Spinal cord (tissue), 10 donors: ENCODE data around the gene SLC25A22. TPM values are rescaled to one million over a fixed set of nuclear protein-coding genes. Genes with fewer than 3 reads are reported as not detected.

ENCODE experiments used
- DNase-seq, 6 donors: peaks; one replicate each; pipeline versions ENCODE4 v3.0.0 to v3.0.0-alpha.2; 2013 to 2015; ENCODE audit warnings: low spot score in 6 of 6, low read depth in 4 of 6
- H3K27ac ChIP-seq: one replicate; pipeline ENCODE4 v1.5.1; 2013; ENCODE audit warnings: low read depth, low read length, control low read depth
- H3K27me3 ChIP-seq: one replicate; pipeline ENCODE4 v1.6.1; 2013; ENCODE audit warnings: low read length; ENCODE audit not compliant: control insufficient read depth, insufficient read depth
- H3K36me3 ChIP-seq: one replicate; pipeline ENCODE4 v1.6.1; 2013; ENCODE audit warnings: low read length; ENCODE audit not compliant: control insufficient read depth, insufficient read depth
- H3K4me1 ChIP-seq: one replicate; pipeline ENCODE4 v1.6.1; 2013; ENCODE audit warnings: low read length; ENCODE audit not compliant: control insufficient read depth, insufficient read depth
- H3K4me3 ChIP-seq: one replicate; pipeline ENCODE4 v1.5.1; 2013; ENCODE audit warnings: low read depth, low read length, control low read depth
- H3K9me3 ChIP-seq: one replicate; pipeline ENCODE4 v1.6.1; 2013; ENCODE audit warnings: low read length; ENCODE audit not compliant: control insufficient read depth, insufficient read depth
- WGBS: methylation state at CpG from one replicate; pipeline ENCODE4 v1.1.5; 2013; ENCODE audit warnings: missing lambda C conversion rate; ENCODE audit not compliant: insufficient coverage; 5-methylcytosine and 5-hydroxymethylcytosine counted together
- polyA plus RNA-seq, 2 donors: library from polyadenylated mRNA; unstranded; fragments of 120-200 nt; gene quantifications; one replicate each; pipeline ENCODE4 v1.2.1, GENCODE V29; 2013; ENCODE audit not compliant: insufficient read length in 2 of 2
- small RNA-seq: library from RNA; depleted of rRNA; stranded (forward); fragments of <200 nt; gene quantifications from one replicate; pipeline ENCODE3, GENCODE V24; 2014; ENCODE audit warnings: low replicate concordance
- total RNA-seq, 2 donors: library from RNA; depleted of rRNA in 1 of 2; stranded (reverse); fragments of 120-200 nt in 1 of 2; fragments of >200 nt in 1 of 2; gene quantifications; one replicate each; pipeline versions ENCODE4 v1.2.3 to v1.2.4, GENCODE V29; 2013 to 2014
- donor health status: healthy.

SLC25A22 gene
- total and polyA plus RNA-seq, 4 donors: 17.5 to 69.2 (median 36.3) TPM

GRCh38 chr11:748007-748359 is 50.1 kb downstream of the SLC25A22 start:
- 5% methylated on average over 18 of the region's 18 CpGs for WGBS
- Histone ChIP-seq H3K36me3 (peaks cover 4% of the 10 kb centered on the region), H3K4me3 (peak overlapping the region; percentile 62), H3K27ac (no peak overlapping the region), H3K9me3 (no peaks in the 10 kb centered on the region), H3K4me1 (peaks cover 28% of the 10 kb centered on the region), H3K27me3 (no peaks in the 10 kb centered on the region)
- DNase-seq: no peak

DNA sequence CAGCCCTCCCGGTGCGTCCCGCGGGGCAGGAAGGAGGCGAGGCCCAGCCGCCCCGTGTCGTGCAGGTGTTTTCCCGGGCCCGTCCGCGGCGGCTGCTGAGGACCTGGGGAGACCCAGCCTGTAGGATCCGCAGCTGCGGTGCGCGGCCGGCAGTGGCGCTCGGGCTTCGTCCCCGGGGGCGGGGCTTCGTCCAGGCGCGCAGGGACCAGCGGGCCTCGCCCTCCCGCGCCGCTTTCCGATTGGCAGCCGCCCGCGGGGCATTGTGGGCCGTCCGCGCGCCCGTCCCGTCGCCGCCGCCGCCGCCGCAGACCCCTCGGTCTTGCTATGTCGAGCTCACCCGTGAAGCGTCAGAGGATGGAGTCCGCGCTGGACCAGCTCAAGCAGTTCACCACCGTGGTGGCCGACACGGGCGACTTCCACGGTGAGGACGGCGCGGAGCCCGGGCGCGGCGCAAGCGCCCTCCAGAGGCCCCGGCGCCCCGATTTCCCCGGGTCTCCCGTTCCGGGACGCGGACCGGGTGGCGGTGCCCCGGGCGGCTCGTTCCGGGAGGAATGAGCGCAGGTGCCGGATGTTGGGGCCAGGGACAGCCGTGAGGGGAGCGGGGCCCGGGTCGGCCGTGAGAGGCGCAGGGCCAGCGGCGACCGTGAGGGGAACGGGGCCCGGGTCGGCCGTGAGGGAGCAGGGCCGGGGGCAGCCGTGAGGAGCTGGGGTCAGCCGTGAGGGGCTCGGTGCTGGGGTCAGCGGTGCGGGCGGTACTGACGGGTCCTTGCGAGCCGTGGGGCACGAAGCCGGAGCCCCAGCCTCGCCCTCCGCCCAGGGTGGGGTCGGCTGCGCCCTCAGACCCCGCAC is 50.7 kb downstream of the SLC25A22 start, which contains the start of gene TALDO1:
Gene TALDO1, plus strand, starts transcription at position 307 of the 849 bp plus-strand sequence. Its CDS starts 18 bp downstream, at position 325.
- Histone ChIP-seq H3K4me3 (peak within 1 kb of the TSS; percentile 62), H3K27me3 (no peaks in the 10 kb centered on the region), H3K4me1 (peaks cover 28% of the 10 kb centered on the region), H3K9me3 (no peaks in the 10 kb centered on the region), H3K36me3 (peaks cover 2% of the 10 kb centered on the region), H3K27ac (peak within 1 kb of the TSS; percentile 86)
- WGBS: under 1% methylated on average over 112 of the region's 112 CpGs
- DNase-seq: peak; percentile 59 to 97 (median 84)

DNA sequence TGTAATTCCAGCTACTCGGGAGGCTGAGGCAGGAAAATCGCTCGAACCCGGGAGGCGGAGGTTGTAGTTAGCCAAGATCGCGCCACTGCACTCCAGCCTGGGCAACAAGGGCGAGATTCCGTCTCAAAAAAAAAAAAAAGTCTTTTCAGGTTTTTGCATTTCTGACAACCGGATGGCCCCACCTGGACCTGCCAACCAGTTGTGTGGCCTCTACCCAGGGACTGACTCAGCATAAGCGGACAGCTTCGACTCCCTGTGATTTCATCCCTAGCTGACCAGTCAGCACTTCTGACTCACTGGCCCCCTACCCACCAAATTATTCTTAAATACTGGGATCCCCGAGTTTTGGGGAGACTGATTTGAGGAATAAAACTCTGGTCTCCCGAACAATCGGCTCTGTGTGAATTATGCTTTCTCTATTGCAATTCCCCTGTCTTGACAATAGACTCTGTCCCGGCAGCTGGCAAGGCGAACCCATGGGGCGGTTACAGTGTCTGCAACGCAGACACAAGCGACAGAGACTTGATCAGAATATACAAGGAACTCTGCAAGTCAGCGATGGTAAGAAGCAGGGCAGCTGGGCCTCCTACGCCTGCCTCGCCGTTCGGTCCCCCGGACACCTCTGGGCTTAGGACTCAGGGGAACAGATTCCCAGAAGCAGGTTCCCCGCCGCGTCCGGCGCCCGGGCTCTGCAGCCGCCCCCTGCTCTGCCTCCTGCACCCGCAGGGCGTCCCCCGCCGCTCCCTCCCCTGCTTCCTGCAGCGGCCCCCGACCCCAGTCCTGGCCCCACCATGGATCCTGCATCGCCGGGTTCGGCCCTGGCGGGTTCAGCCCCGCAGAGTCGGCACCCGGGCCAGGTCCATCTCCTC is 51.6 kb downstream of the SLC25A22 start:
- DNase-seq: peak in 3 of 6 donors; percentile 38 to 85 (median 74)
- Histone ChIP-seq H3K36me3 (no peaks in the 10 kb centered on the region), H3K4me1 (peaks cover 28% of the 10 kb centered on the region), H3K9me3 (no peaks in the 10 kb centered on the region), H3K27me3 (no peaks in the 10 kb centered on the region), H3K4me3 (peak overlapping the region; percentile 62), H3K27ac (peak overlapping the region; percentile 86)
- 19% methylated on average over 44 of the region's 46 CpGs for WGBS

DNA sequence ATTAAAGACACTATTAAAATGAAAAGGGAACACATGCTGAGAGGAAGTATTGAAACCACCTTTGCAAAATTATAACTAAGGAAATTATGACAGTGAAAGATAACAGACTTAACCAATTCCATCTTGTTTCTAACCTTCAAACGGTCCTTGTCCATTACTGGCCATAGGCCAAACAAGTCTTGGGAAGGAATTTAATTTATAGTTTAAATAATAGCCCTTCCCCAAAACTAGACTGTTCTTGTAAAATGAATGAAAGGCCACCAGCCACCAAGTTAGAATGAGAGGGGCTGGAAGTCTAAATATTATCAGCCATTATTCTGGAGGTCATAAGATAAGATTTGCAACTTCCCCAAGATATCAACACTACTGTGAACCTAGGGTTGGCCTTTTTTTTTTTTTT is 52.7 kb downstream of the SLC25A22 start:
- no peak for DNase-seq
- Histone ChIP-seq H3K9me3 (no peaks in the 10 kb centered on the region), H3K27ac (no peak overlapping the region), H3K27me3 (no peaks in the 10 kb centered on the region), H3K4me1 (peaks cover 30% of the 10 kb centered on the region), H3K36me3 (no peaks in the 10 kb centered on the region), H3K4me3 (no peak overlapping the region)
- WGBS: no CpG with 5 or more reads among the region's 1 CpG

GRCh38 chr11:742571-743201 is 55.4 kb downstream of the SLC25A22 start:
- no peak overlapping the region for H3K27ac ChIP-seq
- H3K9me3 ChIP-seq: no peaks in the 10 kb centered on the region
- peaks cover 17% of the 10 kb centered on the region for H3K4me1 ChIP-seq
- H3K4me3 ChIP-seq: no peak overlapping the region
- no peak for DNase-seq
- WGBS: no CpG with 5 or more reads among the region's 4 CpGs
- H3K36me3 ChIP-seq: no peaks in the 10 kb centered on the region
- no peaks in the 10 kb centered on the region for H3K27me3 ChIP-seq

DNA sequence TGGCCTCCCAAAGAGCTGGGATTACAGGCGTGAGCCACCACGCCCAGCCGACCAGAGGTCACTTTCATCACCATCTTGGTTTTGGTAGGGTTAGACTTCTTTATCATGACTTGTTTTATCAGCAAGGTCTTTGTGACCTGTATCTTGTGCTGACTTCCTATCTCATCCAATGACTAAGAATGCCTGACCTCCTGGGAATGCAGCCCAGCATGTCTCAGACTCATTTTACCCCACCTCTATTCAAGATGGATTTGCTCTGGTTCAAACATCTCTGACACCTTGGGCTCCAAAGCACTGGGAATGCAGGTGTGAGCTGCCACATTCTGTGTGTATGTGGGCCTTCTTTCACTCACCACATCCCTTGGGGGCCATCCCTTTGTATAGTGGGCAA is 55.9 kb downstream of the SLC25A22 start:
- Histone ChIP-seq H3K4me3 (no peak overlapping the region), H3K27ac (no peak overlapping the region), H3K36me3 (no peaks in the 10 kb centered on the region), H3K27me3 (peaks cover 3% of the 10 kb centered on the region), H3K9me3 (no peaks in the 10 kb centered on the region), H3K4me1 (peaks cover 22% of the 10 kb centered on the region)
- DNase-seq: no peak
- WGBS: no CpG with 5 or more reads among the region's 3 CpGs

Small RNA genes lying within 50 kb of the gene (small RNA-seq; reads per million reads assigned to genes)
- not detected for gene SNORA52

Other genes with a start within 250 kb of the SLC25A22 start
- 1 to 10 TPM in 1 of 2 donors, under 1 TPM in 1; 0.79 to 1.4 TPM for gene LMNTD2, start 237.5 kb downstream of the SLC25A22 start, total RNA-seq
- gene LMNTD2, start 237.5 kb downstream of the SLC25A22 start, polyA plus RNA-seq: 1 to 10 TPM; 5.2 to 7.6 TPM
- 10 to 100 TPM in 1 of 2 donors, 1 to 10 TPM in 1; 9.2 to 18.3 TPM for gene RASSF7, start 237.3 kb downstream of the SLC25A22 start, total RNA-seq
- gene RASSF7, start 237.3 kb downstream of the SLC25A22 start, polyA plus RNA-seq: 10 to 100 TPM; 25.9 to 36.8 TPM
- 10 to 100 TPM; 14.7 to 20.9 TPM for gene PHRF1, start 221.8 kb downstream of the SLC25A22 start, total RNA-seq
- 10 to 100 TPM; 25.8 to 28.4 TPM for gene PHRF1, start 221.8 kb downstream of the SLC25A22 start, polyA plus RNA-seq
- 10 to 100 TPM in 1 of 2 donors, 1 to 10 TPM in 1; 3.9 to 16.8 TPM for gene IRF7, start 182.3 kb downstream of the SLC25A22 start, total RNA-seq
- 10 to 100 TPM; 10.4 to 17.1 TPM for gene IRF7, start 182.3 kb downstream of the SLC25A22 start, polyA plus RNA-seq
- gene CDHR5, start 173.3 kb downstream of the SLC25A22 start, total RNA-seq: 1 to 10 TPM in 1 of 2 donors, not detected in 1; 2.5 TPM
- 1 to 10 TPM in 1 of 2 donors, under 1 TPM in 1; 0.71 to 1.5 TPM for gene CDHR5, start 173.3 kb downstream of the SLC25A22 start, polyA plus RNA-seq
- gene SCT, start 171.1 kb downstream of the SLC25A22 start, total RNA-seq: under 1 TPM in 1 of 2 donors, not detected in 1; 0.88 TPM
- gene SCT, start 171.1 kb downstream of the SLC25A22 start, polyA plus RNA-seq: 1 to 10 TPM in 1 of 2 donors, not detected in 1; 1.4 TPM
- gene DRD4, start 161.0 kb downstream of the SLC25A22 start, total RNA-seq: under 1 TPM in 1 of 2 donors, not detected in 1; 0.72 TPM
- 1 to 10 TPM; 5.4 to 5.6 TPM for gene DRD4, start 161.0 kb downstream of the SLC25A22 start, polyA plus RNA-seq
- gene DEAF1, start 103.1 kb downstream of the SLC25A22 start, total RNA-seq: 10 to 100 TPM; 45.3 to 77.8 TPM
- 100 to 1,000 TPM; 230 to 242 TPM for gene DEAF1, start 103.1 kb downstream of the SLC25A22 start, polyA plus RNA-seq
- gene TMEM80, start 102.5 kb downstream of the SLC25A22 start, total RNA-seq: 10 to 100 TPM; 10.0 to 20.1 TPM
- 10 to 100 TPM; 25.8 to 38.9 TPM for gene TMEM80, start 102.5 kb downstream of the SLC25A22 start, polyA plus RNA-seq
- 1 to 10 TPM; 4.5 to 8.6 TPM for gene EPS8L2, start 92.0 kb downstream of the SLC25A22 start, total RNA-seq
- 10 to 100 TPM; 11.3 to 15.1 TPM for gene EPS8L2, start 92.0 kb downstream of the SLC25A22 start, polyA plus RNA-seq
- gene TALDO1, start 50.8 kb downstream of the SLC25A22 start, total RNA-seq: 100 to 1,000 TPM; 104 to 124 TPM
- gene TALDO1, start 50.8 kb downstream of the SLC25A22 start, polyA plus RNA-seq: 100 to 1,000 TPM; 158 to 160 TPM
- gene GATD1, start 20.8 kb downstream of the SLC25A22 start, total RNA-seq: 10 to 100 TPM; 22.8 to 44.4 TPM
- gene GATD1, start 20.8 kb downstream of the SLC25A22 start, polyA plus RNA-seq: 100 to 1,000 TPM in 1 of 2 donors, 10 to 100 TPM in 1; 97.4 to 133 TPM
- gene CEND1, start 8.2 kb downstream of the SLC25A22 start, total RNA-seq: 10 to 100 TPM; 13.0 to 23.4 TPM
- 100 to 1,000 TPM; 162 to 176 TPM for gene CEND1, start 8.2 kb downstream of the SLC25A22 start, polyA plus RNA-seq
- 1 to 10 TPM; 5.4 to 8.9 TPM for gene PIDD1, start 7.0 kb upstream of the SLC25A22 start, total RNA-seq
- 10 to 100 TPM; 21.2 to 28.9 TPM for gene PIDD1, start 7.0 kb upstream of the SLC25A22 start, polyA plus RNA-seq
- 1,000 to 10,000 TPM in 1 of 2 donors, 100 to 1,000 TPM in 1; 139 to 1,150 TPM for gene RPLP2, start 11.7 kb upstream of the SLC25A22 start, total RNA-seq
- gene RPLP2, start 11.7 kb upstream of the SLC25A22 start, polyA plus RNA-seq: 100 to 1,000 TPM; 862 to 919 TPM
- gene PNPLA2, start 20.6 kb upstream of the SLC25A22 start, total RNA-seq: 10 to 100 TPM in 1 of 2 donors, 1 to 10 TPM in 1; 9.1 to 18.2 TPM
- 10 to 100 TPM; 38.8 to 49.9 TPM for gene PNPLA2, start 20.6 kb upstream of the SLC25A22 start, polyA plus RNA-seq
- 1 to 10 TPM; 2.4 to 9.4 TPM for gene CRACR2B, start 29.6 kb upstream of the SLC25A22 start, total RNA-seq
- gene CRACR2B, start 29.6 kb upstream of the SLC25A22 start, polyA plus RNA-seq: 10 to 100 TPM in 1 of 2 donors, 1 to 10 TPM in 1; 7.4 to 12.1 TPM
- gene CD151, start 34.7 kb upstream of the SLC25A22 start, total RNA-seq: 100 to 1,000 TPM in 1 of 2 donors, 10 to 100 TPM in 1; 71.8 to 185 TPM
- gene CD151, start 34.7 kb upstream of the SLC25A22 start, polyA plus RNA-seq: 100 to 1,000 TPM in 1 of 2 donors, 10 to 100 TPM in 1; 95.4 to 134 TPM
- gene POLR2L, start 44.2 kb upstream of the SLC25A22 start, total RNA-seq: 100 to 1,000 TPM in 1 of 2 donors, 10 to 100 TPM in 1; 34.7 to 160 TPM
- gene POLR2L, start 44.2 kb upstream of the SLC25A22 start, polyA plus RNA-seq: 100 to 1,000 TPM; 118 to 130 TPM
- gene TSPAN4, start 44.6 kb upstream of the SLC25A22 start, total RNA-seq: 100 to 1,000 TPM in 1 of 2 donors, 10 to 100 TPM in 1; 27.2 to 151 TPM
- 10 to 100 TPM; 57.4 to 99.8 TPM for gene TSPAN4, start 44.6 kb upstream of the SLC25A22 start, polyA plus RNA-seq
- 10 to 100 TPM; 36.1 to 63.0 TPM for gene CHID1, start 112.5 kb upstream of the SLC25A22 start, total RNA-seq
- gene CHID1, start 112.5 kb upstream of the SLC25A22 start, polyA plus RNA-seq: 100 to 1,000 TPM in 1 of 2 donors, 10 to 100 TPM in 1; 98.8 to 105 TPM
- 10 to 100 TPM; 46.4 to 55.3 TPM for gene AP2A2, start 127.6 kb upstream of the SLC25A22 start, total RNA-seq
- gene AP2A2, start 127.6 kb upstream of the SLC25A22 start, polyA plus RNA-seq: 100 to 1,000 TPM; 109 to 132 TPM
- gene MUC6, start 238.4 kb upstream of the SLC25A22 start, total RNA-seq: not detected
- 1 to 10 TPM; 1.3 to 2.2 TPM for gene MUC6, start 238.4 kb upstream of the SLC25A22 start, polyA plus RNA-seq